Measurements from ENCODE around the gene HLCS.

The HLCS gene

DNA sequence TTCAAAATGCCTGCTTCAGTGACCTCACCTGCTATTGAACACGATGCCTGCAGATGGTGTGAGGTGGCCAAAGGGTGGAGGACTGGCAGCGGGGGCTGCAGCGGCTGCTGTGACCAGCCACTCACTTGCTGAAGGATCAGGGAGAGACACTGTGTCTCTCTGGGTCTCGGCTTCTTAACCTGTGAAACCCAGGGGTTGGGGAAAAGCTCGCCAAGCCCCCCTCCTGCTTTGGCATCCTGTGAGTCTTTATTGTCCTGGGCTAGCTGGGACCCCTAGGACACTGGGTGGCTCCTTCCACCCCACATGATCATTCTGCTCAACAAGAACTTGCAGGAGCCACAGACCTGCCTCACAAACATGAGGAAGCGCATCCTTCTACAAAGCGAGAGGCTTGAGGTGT lies 154.7 kb downstream of the HLCS start:
- H3K27ac ChIP-seq = no peak overlapping the region
- H3K27me3 ChIP-seq = no peaks in the 10 kb centered on the region
- H3K4me3 ChIP-seq = no peak overlapping the region
- intact Hi-C loops (cut with DNase I; ENCODE audit: low total_unique reads) = no loop called here
- H3K9me3 ChIP-seq = no peaks in the 10 kb centered on the region
- no peak for DNase-seq
- TF ChIP-seq, protein P1, sequence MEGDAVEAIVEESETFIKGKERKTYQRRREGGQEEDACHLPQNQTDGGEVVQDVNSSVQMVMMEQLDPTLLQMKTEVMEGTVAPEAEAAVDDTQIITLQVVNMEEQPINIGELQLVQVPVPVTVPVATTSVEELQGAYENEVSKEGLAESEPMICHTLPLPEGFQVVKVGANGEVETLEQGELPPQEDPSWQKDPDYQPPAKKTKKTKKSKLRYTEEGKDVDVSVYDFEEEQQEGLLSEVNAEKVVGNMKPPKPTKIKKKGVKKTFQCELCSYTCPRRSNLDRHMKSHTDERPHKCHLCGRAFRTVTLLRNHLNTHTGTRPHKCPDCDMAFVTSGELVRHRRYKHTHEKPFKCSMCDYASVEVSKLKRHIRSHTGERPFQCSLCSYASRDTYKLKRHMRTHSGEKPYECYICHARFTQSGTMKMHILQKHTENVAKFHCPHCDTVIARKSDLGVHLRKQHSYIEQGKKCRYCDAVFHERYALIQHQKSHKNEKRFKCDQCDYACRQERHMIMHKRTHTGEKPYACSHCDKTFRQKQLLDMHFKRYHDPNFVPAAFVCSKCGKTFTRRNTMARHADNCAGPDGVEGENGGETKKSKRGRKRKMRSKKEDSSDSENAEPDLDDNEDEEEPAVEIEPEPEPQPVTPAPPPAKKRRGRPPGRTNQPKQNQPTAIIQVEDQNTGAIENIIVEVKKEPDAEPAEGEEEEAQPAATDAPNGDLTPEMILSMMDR (IDR thresholded peaks at IDR 0.05) = no peak
- H3K36me3 ChIP-seq = no peaks in the 10 kb centered on the region
- H3K4me1 ChIP-seq = peaks cover 0 to 9% (median 4%) of the 10 kb centered on the region in 4 donors

DNA sequence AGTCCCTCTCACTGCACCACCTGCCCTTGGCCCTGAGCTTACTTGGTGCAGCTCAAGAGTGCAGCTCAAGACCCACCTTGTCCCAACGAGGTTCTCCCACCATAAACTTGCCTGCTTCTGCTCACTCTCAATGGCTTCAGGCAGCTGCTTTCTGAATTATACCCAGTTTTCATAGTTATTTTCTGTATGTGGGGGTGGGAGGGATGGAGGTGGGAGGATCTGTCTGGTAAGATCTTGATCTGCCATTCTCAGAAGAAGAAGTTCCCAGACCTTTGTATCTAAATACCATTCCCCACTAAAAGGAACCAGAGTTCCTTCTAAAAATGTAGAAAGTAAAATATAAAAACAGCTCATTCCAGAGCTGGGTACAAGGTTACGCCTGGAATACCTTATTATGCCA lies 156.0 kb downstream of the HLCS start:
- intact Hi-C loops (cut with DNase I; ENCODE audit: low total_unique reads) = no loop called here
- Histone ChIP-seq H3K9me3 (no peaks in the 10 kb centered on the region), H3K27ac (no peak overlapping the region), H3K4me1 (peaks cover 0 to 10% (median 4%) of the 10 kb centered on the region in 4 donors), H3K36me3 (no peaks in the 10 kb centered on the region), H3K27me3 (no peaks in the 10 kb centered on the region), H3K4me3 (no peak overlapping the region)
- no peak for DNase-seq
- TF ChIP-seq, protein P1 (IDR thresholded peaks at IDR 0.05) = no peak

DNA sequence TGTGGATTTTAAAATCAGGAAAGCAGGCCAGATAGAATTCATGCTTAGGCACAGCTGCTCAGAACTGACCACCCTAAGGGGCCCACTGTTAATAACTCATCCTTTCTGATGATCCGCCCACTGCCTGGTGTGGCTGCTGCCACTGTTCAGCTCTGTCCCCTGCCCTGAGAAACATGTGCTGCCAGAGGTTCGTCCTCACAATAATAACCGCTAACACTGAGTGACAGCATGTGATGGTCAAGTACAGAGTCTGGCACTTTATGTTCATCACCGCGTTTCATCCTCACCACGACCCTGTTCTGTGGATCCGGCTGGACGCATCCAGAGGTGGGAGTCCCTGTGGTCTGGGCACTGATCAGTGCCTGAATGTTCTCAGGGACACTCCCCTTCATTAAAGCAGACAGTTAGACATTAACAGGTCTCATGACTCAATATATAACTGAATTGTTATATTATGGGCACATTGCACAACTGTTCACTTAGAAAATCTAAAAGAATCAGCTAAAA lies 159.0 kb downstream of the HLCS start:
- Histone ChIP-seq H3K9me3 (no peaks in the 10 kb centered on the region), H3K4me3 (no peak overlapping the region), H3K36me3 (peaks cover 0 to 3% (median 0%) of the 10 kb centered on the region in 3 donors), H3K27me3 (no peaks in the 10 kb centered on the region), H3K4me1 (peaks cover 0 to 12% (median 6%) of the 10 kb centered on the region in 4 donors), H3K27ac (no peak overlapping the region)
- TF ChIP-seq, protein P1 (IDR thresholded peaks at IDR 0.05) = no peak
- intact Hi-C loops (cut with DNase I; ENCODE audit: low total_unique reads) = no loop called here
- DNase-seq = no peak

DNA sequence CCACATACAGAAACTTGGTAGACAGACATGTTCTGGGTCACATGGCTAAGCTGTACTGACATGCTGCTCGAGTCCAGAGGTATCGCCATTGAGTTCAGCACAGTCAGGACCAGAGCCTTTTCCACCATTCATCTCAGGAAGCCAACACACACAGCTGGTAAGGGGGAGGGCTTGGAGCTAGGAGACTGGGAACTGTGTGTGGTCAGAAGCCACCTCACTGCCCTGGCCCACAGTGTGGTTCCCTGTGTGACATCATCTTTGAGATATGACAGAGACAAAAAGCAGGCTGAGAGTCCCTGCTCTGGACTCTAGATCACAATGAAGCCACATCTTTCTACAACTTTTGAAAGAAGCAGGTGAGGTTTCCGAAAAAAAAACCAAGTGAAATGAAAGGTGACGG lies 160.4 kb downstream of the HLCS start:
- Histone ChIP-seq H3K36me3 (peaks cover 0 to 3% (median 0%) of the 10 kb centered on the region in 3 donors), H3K27ac (no peak overlapping the region), H3K9me3 (no peaks in the 10 kb centered on the region), H3K27me3 (no peaks in the 10 kb centered on the region), H3K4me1 (peaks cover 0 to 12% (median 6%) of the 10 kb centered on the region in 4 donors), H3K4me3 (no peak overlapping the region)
- DNase-seq = no peak
- intact Hi-C loops (cut with DNase I; ENCODE audit: low total_unique reads) = no loop called here
- TF ChIP-seq, protein P1 (IDR thresholded peaks at IDR 0.05) = no peak

DNA sequence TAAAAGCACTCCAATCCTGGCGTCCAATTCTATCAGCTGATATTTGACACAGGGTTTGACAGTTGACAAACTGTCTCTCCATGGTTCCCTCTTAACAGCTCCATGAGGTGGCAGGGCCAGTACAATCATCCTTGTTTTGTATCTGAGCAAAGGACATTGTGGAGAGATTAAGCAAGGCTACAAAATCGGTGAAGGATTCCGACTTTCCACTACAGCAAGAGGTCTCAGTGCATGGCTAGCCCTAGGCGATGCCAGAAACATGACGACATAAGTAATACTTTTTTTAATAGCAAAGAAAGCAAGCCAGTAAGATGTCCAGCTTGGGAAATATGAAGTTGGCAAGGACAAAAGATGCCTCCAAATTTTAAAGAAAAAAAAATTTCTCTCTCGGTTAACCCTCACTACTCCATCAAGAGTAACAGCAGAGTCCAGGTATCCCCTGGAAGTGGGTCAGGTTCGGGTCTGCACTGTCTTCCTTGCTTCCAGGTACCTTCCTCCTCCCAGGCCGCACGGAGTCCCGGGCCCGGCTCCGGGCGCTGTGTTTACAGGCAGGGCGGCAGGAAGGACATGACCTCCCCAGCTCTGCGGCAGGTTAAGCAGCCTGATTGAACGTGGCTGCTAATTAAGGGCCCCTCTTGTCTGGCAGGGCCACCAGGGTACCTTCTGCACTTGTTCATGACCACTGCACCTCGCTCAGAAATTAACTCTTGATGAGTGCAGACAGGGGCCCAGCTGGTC lies 161.4 kb downstream of the HLCS start:
- no peaks in the 10 kb centered on the region for H3K9me3 ChIP-seq
- intact Hi-C loops (cut with DNase I; ENCODE audit: low total_unique reads) = no loop called here
- H3K27ac ChIP-seq = no peak overlapping the region
- TF ChIP-seq, protein P1 (IDR thresholded peaks at IDR 0.05) = no peak
- H3K27me3 ChIP-seq = no peaks in the 10 kb centered on the region
- H3K4me1 ChIP-seq = peaks cover 0 to 12% (median 6%) of the 10 kb centered on the region in 4 donors
- no peak overlapping the region for H3K4me3 ChIP-seq
- H3K36me3 ChIP-seq = peaks cover 0 to 3% (median 0%) of the 10 kb centered on the region in 3 donors
- no peak for DNase-seq
